Tibial artery (tissue), 4 donors: ENCODE results near the gene MEST.
"Not testable (repeated sequence)": the region's sequence is repeated elsewhere in the genome, so short reads cannot be mapped to it uniquely, and the experiment has no call there.

Experiments used
- DNase-seq, 2 donors: peaks; one replicate each; pipeline ENCODE4 v3.0.0-alpha.2; 2019
- H3K27ac ChIP-seq, 2 donors: fragments of 200-600 bp; sonication (generic) in 1 of 2; 1 replicate in 1 of 2; 2 replicates in 1 of 2; pipeline ENCODE4 v1.5.1; 2018 to 2019; ENCODE audit warnings: mild to moderate bottlenecking in 1 of 2
- H3K27me3 ChIP-seq, 2 donors: fragments of 200-600 bp; sonication (generic) in 1 of 2; one replicate each; pipeline versions ENCODE4 v1.5.1 to v1.6.0; 2016 to 2019
- H3K36me3 ChIP-seq, 3 donors: fragments of 200-600 bp; sonication (generic) in 2 of 3; one replicate each; pipeline ENCODE4 v1.5.1; 2016 to 2019; ENCODE audit warnings: mild to moderate bottlenecking in 2 of 3
- H3K4me1 ChIP-seq, 4 donors: fragments of 200-600 bp; sonication (generic) in 2 of 4; 1 replicate in 3 of 4; 2 replicates in 1 of 4; pipeline ENCODE4 v1.5.1; 2016 to 2019
- H3K4me3 ChIP-seq, 2 donors: fragments of 200-600 bp; sonication (generic) in 1 of 2; 1 replicate in 1 of 2; 2 replicates in 1 of 2; pipeline ENCODE4 v1.5.1; 2018 to 2019; ENCODE audit warnings: mild to moderate bottlenecking in 2 of 2
- H3K9me3 ChIP-seq, 3 donors: fragments of 200-600 bp; sonication (generic) in 1 of 3; one replicate each; pipeline ENCODE4 v1.5.1; 2016 to 2019
- intact Hi-C: fragments of 100-400 bp; cut with DNase I; formaldehyde crosslinking; loops from one replicate; pipeline ENCODE4 v1.15.0; 2023; ENCODE audit warnings: low total_unique reads
- TF ChIP-seq, protein P1 (sequence below), 2 experiments: fragments of 200-600 bp in 1 of 2; fragments of 450-650 bp in 1 of 2; IDR thresholded peaks; one replicate each; pipeline ENCODE4 v1.5.1; 2017 to 2019; ENCODE audit warnings: antibody characterized with exemption in 2 of 2, mild to moderate bottlenecking in 1 of 2, moderate library complexity in 1 of 2

Gene MEST, protein sequence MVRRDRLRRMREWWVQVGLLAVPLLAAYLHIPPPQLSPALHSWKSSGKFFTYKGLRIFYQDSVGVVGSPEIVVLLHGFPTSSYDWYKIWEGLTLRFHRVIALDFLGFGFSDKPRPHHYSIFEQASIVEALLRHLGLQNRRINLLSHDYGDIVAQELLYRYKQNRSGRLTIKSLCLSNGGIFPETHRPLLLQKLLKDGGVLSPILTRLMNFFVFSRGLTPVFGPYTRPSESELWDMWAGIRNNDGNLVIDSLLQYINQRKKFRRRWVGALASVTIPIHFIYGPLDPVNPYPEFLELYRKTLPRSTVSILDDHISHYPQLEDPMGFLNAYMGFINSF

DNA sequence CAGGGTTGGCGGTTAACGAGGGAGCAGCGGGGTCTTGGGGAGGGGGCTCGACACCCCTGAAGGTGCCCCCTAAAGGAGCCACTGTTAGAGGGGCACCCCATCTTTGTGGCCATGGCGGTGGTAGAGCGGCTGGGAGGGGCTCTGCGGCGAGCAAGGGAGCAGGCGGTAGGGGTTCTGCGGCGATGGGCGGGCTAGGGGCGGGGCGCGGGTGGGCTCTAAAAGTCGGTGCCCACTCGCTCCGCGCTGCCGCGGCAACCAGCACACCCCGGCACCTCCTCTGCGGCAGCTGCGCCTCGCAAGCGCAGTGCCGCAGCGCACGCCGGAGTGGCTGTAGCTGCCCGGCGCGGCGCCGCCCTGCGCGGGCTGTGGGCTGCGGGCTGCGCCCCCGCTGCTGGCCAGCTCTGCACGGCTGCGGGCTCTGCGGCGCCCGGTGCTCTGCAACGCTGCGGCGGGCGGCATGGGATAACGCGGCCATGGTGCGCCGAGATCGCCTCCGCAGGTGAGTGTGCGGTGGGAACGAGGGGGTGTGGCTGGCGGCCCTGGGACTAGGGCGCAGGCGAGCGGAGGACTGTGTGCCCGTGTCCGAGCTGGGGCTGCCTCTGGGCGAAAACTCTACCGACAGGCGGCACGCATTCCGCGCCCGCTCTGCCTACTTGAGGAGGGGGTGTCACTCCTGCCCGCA lies at the start of gene MEST:
Gene MEST (plus strand): TSS at position 245 of the 682 bp plus-strand sequence. CDS start 229 bp downstream, at position 474.
- Histone ChIP-seq H3K9me3 (no peaks in the 10 kb centered on the region), H3K4me1 (peaks cover 0 to 34% (median 9%) of the 10 kb centered on the region in 4 donors), H3K27ac (peak within 1 kb of the TSS in 1 of 2 donors; percentile 33), H3K36me3 (no peaks in the 10 kb centered on the region), H3K27me3 (no peaks in the 10 kb centered on the region), H3K4me3 (peak within 1 kb of the TSS; percentile 46 to 54)
- intact Hi-C loops: no loop called here
- TF ChIP-seq, protein P1, sequence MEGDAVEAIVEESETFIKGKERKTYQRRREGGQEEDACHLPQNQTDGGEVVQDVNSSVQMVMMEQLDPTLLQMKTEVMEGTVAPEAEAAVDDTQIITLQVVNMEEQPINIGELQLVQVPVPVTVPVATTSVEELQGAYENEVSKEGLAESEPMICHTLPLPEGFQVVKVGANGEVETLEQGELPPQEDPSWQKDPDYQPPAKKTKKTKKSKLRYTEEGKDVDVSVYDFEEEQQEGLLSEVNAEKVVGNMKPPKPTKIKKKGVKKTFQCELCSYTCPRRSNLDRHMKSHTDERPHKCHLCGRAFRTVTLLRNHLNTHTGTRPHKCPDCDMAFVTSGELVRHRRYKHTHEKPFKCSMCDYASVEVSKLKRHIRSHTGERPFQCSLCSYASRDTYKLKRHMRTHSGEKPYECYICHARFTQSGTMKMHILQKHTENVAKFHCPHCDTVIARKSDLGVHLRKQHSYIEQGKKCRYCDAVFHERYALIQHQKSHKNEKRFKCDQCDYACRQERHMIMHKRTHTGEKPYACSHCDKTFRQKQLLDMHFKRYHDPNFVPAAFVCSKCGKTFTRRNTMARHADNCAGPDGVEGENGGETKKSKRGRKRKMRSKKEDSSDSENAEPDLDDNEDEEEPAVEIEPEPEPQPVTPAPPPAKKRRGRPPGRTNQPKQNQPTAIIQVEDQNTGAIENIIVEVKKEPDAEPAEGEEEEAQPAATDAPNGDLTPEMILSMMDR (IDR thresholded peaks at IDR 0.05): no peak
- no peak for DNase-seq

DNA sequence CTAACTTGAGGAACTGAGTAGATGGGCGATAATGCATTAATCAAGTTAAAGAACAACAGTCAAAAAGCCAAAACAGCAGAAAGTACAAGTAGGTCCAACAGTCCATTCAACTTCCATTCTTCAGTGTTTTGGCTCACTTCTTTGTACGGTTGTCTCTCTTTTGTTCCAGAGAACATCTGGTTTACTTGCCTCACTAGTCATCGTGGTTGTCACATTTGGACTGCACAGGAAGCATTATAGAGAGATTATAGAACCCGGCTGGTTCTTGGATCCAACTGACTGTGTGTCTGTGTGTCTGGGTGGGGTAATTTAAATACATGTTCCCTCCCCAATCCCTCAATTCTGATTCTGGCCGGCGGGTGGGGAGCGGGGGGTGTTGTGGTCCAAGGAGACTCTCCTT lies 49.3 kb upstream of the MEST start:
- TF ChIP-seq, protein P1 (IDR thresholded peaks at IDR 0.05): no peak
- Histone ChIP-seq H3K27ac (no peak overlapping the region), H3K36me3 (no peaks in the 10 kb centered on the region), H3K4me1 (peaks cover 0 to 14% (median 5%) of the 10 kb centered on the region in 4 donors), H3K4me3 (no peak overlapping the region), H3K27me3 (no peaks in the 10 kb centered on the region), H3K9me3 (peaks cover 0 to 2% (median 0%) of the 10 kb centered on the region in 3 donors)
- DNase-seq: no peak
- intact Hi-C loops: loop anchor here (5.0 kb wide), 1 partner anchor 145 kb away; no protein-coding TSS in a partner anchor

GRCh38 chr7:130444234-130444633 lies 47.7 kb upstream of the MEST start:
- H3K9me3 ChIP-seq: peaks cover 0 to 9% (median 0%) of the 10 kb centered on the region in 3 donors
- H3K36me3 ChIP-seq: no peaks in the 10 kb centered on the region
- no peak overlapping the region for H3K4me3 ChIP-seq
- TF ChIP-seq, protein P1 (IDR thresholded peaks at IDR 0.05): no peak
- H3K27ac ChIP-seq: no peak overlapping the region
- intact Hi-C loops: loop anchor here (5.0 kb wide), 1 partner anchor 147 kb away; no protein-coding TSS in a partner anchor
- peaks cover 0 to 14% (median 5%) of the 10 kb centered on the region in 4 donors for H3K4me1 ChIP-seq
- no peaks in the 10 kb centered on the region for H3K27me3 ChIP-seq
- DNase-seq: no peak

DNA sequence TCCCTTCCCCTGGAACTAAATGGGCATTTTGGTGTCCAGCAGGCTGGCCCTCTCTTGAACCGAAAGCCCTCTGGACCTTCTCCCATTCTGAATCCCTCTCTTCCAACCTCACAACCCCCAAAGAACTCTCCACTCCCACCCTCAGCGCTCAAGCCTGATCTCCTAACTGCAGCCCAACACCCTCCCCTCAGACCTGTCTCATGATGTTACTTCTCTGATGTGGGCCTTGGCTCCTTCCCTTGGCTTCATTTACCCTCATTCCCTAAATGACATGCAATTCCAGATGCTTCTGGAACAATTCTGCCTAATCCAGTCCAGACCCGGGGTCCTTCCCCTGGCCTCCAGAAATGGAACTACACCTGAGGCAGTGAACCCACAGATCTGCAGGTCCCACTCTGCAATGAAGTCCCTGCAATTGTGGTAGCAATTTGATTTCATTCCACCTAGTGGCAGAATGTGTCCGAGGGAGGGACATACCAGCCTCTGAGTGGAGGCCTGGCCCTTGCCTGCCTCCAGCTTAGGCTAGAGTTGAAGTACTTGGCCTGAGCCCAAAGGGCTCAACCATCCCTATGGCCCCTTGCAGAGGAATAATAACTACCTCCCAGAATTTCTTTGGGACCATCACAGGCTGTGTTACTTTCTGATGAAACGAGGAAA lies 47.0 kb upstream of the MEST start:
- DNase-seq: no peak
- no peaks in the 10 kb centered on the region for H3K36me3 ChIP-seq
- intact Hi-C loops: loop anchor here (5.0 kb wide), 1 partner anchor 148 kb away; no protein-coding TSS in a partner anchor
- no peak overlapping the region for H3K27ac ChIP-seq
- no peak overlapping the region for H3K4me3 ChIP-seq
- peaks cover 0 to 14% (median 5%) of the 10 kb centered on the region in 4 donors for H3K4me1 ChIP-seq
- H3K9me3 ChIP-seq: peaks cover 0 to 9% (median 0%) of the 10 kb centered on the region in 3 donors
- no peaks in the 10 kb centered on the region for H3K27me3 ChIP-seq
- TF ChIP-seq, protein P1 (IDR thresholded peaks at IDR 0.05): no peak

DNA sequence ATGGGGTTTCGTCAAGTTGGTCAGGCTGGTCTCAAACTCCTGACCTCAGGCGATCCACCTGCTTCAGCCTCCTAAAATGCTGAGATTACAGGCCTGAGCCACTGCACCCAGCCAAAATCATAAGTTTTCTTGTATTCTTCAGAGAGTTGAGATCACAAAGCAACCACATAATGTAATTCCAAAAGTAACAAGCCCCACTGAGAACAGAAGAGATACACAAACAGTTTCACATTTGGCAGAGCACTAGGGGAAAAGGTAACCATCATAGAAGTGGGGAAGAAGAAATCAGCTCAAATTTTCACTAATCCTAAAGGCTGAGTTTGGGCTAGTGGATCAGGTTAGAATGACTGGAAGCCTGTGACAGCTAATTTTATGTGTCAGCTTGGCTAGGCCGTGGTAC lies 45.6 kb upstream of the MEST start:
- no peaks in the 10 kb centered on the region for H3K36me3 ChIP-seq
- peaks cover 0 to 9% (median 3%) of the 10 kb centered on the region in 4 donors for H3K4me1 ChIP-seq
- no peaks in the 10 kb centered on the region for H3K27me3 ChIP-seq
- H3K9me3 ChIP-seq: peaks cover 0 to 9% (median 0%) of the 10 kb centered on the region in 3 donors
- intact Hi-C loops: no loop called here
- H3K4me3 ChIP-seq: no peak overlapping the region
- H3K27ac ChIP-seq: no peak overlapping the region
- TF ChIP-seq, protein P1 (IDR thresholded peaks at IDR 0.05): no peak
- no peak for DNase-seq

DNA sequence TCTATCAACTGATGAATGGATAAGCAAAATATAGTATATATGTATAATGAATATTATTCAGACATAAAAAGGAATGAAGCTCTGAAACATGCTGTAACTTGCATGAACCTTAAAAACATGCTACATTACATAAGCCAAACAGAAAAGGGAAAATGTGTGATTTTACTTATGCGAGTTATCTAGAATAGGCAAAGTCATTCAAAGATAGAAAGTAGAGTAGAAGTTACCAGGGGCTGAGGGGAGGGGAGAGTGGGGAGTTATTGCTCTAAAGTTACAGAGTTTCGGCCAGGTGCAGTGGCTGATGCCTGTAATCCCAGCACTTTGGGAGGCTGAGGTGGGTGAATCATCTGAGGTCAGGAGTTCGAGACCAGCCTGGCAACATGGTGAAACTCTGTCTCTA lies 40.5 kb upstream of the MEST start:
- H3K27me3 ChIP-seq, H3K4me3 ChIP-seq, H3K4me1 ChIP-seq, H3K9me3 ChIP-seq, H3K27ac ChIP-seq, H3K36me3 ChIP-seq, intact Hi-C loops, DNase-seq: not testable (repeated sequence)
